COR-L47 (cell line): ENCODE measurements around the gene PUM1.
A peak's percentile ranks its signal among the peaks of the same experiment; 100 is the strongest.
"Not testable (repeated sequence)": the region's sequence is repeated elsewhere in the genome, so short reads cannot be mapped to it uniquely, and the experiment has no call there.

Source experiments
- DNase-seq: peaks from one replicate; lab custom pipeline; 2025; lab: John Stamatoyannopoulos, UW

The PUM1 gene

DNA sequence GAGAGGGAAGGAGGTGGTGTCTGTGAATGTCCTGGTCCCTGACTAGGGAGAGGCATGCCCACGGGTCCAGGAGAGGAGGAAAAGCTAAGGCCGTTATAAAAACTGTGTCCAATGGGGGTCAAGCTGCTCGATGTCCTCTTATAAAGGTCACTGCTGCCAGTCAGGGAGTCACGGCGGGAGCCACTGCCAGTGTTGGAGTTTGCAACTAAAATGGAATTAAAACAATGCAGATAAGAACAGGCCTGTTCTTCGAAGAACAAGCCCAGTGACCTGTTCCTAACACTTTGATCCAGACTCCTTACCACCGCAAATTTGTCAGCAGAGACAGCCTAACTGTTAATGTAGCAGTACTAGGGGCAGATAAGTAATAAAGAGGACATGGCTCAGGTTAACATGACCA is 100.8 kb downstream of the PUM1 start:
- DNase-seq = no peak

DNA sequence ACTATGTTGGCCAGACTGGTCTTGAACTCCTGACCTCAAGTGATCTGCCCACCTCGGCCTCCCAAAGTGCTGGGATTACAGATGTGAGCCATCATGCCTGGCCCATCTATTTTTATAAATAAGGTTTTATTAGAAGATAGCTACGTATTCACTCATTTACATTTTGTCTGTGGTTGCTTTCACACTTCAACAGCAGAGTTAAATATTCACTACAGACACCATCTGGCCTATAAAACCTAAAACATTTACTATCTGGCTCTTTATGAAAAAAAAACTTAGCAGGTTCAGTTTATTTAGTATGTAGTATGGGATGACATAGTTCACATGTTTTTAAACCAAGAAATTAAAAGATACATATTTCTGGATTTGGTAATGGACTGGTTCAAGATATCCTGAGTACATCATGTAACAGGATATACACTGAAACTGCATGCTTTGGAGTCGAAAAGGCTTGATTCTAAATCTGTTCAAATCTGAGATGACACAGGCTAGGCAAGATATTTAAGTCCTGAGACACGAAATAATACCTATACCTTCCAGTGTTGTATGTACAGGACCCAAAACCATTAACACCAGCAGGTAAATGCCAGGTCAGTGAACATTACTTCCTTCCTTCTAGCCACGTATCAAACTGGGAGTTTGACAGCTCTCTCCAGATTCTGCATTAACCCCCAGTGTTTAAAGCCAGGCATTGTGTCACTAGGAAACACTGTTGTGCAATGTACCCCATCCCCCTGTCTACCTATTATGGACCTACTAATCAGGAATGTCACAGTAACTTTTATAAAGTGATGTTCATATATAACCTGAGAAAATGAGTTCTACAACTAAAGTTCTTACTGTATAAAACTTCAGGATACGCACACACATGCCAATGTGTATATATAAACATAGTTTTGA is 102.7 kb downstream of the PUM1 start:
- no peak for DNase-seq

- no peak for DNase-seq
These were observed 107.8 kb downstream of the PUM1 start for GRCh38 chr1:30957560-30958222.

DNA sequence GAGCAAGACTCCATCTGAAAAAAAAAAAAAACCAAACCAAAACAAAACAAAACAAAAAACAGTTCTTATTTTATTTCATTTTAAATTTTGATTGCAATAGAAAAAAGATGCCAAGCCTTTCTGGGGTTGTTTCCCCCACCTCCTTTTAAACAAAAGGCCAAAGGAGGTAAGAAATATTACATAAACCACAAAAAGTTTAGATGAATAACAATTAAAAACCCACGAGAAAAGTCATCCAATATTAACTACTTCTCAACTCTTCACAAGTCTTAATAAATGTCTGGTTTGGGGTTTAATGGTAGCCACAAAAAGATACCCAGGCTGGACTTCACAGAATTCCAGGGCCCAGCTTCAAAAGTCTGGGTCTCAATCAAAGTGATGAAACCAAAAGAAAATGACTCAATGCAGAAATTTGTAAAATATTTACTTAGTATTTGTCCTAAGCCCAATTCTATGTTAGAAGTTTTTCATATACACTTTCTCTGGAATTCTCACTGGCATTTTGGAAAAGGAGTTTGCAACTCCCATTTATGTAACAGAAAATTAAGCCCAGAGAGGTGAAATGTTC is 110.0 kb downstream of the PUM1 start:
- DNase-seq = no peak

DNA sequence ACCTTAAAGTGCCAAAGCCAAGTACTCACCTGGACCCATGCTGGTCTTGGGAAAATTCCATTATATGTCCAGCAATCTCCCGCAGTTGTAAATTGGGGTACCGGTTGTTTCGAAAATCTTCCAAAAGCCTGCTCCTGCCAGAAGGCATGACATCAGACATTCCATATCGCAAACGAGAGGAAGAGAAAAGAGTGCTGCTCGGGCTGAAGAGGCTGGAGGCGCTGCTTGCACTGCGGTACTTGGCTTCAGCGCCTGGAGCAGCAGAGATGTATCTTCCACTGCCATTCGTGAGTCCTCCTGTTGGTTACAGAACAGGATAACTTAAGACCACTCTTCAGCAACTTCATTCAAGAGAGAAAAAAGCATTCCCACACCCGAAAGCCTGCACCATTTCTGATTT is 111.8 kb downstream of the PUM1 start:
- no peak for DNase-seq

DNA sequence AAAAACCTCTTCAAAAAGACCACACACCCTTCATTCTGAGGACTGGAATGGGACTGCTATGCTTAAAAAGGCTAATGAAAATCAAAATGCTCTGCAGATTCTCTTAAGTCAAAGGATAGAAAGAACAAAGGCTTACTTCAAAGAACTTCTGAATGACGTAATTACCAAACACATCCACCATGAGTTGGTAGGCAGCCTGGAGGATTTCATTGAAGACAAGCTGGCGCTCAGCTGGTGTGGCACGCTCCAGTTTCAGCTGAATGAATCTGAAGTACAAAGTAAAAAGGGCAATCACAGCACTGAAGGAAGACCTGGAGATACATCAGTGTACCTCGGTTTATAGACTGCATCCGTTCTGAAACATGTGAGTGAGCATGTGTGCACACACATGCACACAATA is 113.4 kb downstream of the PUM1 start:
- DNase-seq = no peak

- DNase-seq = no peak
These were observed 114.8 kb downstream of the PUM1 start for GRCh38 chr1:30950700-30951099.

DNA sequence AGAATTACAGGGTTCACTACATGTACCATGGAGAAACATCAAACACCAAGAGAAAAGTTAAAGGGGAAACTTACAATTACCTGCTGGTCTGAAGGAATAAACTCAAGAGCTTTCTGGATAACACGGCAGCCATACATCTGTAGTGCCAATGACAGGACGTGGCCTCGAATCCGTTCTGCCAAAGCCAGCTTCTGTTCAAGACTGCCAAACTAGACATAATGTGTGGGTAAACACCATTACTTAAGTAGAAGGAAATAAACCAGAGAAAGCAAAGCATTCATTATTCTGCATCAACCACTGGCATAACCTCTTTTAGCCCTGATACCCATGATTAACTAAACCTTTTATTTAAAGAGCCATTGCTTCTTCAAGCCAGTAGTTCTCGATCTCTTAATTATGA is 115.5 kb downstream of the PUM1 start:
- no peak for DNase-seq

DNA sequence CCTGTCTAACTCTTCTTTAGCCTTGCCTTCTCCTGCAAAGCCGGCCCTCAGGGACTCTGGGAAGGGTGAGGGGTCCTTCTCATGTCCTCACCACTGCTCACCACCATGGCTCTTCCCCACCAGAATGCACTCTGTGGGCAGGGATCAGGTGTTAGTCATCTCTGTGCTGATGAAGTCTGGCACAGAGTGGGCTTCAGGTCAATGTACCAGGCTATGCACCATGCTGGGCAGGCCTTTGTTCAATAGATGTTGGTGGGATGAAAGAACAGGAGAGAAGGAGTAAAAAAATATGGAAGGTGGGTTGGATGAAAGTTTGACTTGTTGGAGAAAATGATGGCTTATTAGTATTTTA is 116.1 kb downstream of the PUM1 start:
- not testable (repeated sequence) for DNase-seq

GRCh38 chr1:30948813-30949486 is 116.6 kb downstream of the PUM1 start:
- DNase-seq = not testable (repeated sequence)

GRCh38 chr1:30948278-30948677 is 117.2 kb downstream of the PUM1 start:
- no peak for DNase-seq

GRCh38 chr1:30947212-30947611 is 118.3 kb downstream of the PUM1 start:
- DNase-seq = no peak

DNA sequence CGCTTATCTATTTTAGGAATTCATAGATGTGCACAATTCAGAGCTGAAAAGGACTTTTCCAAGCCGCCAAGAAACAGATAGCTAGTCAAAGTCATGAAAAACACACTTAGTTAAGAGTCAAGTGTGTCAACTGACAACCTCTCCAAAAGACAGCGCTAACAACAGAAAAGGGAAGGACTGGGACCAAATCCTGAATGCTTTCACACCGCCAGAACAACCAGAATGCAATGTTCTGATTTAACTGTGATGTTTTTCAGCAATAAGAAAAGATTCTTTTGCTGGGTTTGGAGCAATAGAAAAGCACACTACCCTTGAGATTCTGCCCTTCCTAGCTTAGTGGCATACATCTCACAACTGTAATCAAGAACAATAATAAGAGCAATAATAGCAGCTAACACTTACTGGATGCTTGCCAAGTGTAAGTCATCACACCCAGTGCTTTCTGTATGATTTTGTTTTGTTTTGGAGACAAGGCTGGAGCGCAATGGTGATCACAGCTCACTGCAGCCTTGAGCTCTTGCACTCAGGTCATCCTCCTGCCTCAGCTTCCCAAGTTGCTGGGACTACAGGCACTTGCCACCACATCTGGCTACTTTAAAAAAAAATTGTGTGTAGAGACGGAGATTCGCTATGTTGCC is 123.1 kb downstream of the PUM1 start:
- peak; percentile 56 for DNase-seq

GRCh38 chr1:30940541-30940940 is 125.0 kb downstream of the PUM1 start:
- no peak for DNase-seq

DNA sequence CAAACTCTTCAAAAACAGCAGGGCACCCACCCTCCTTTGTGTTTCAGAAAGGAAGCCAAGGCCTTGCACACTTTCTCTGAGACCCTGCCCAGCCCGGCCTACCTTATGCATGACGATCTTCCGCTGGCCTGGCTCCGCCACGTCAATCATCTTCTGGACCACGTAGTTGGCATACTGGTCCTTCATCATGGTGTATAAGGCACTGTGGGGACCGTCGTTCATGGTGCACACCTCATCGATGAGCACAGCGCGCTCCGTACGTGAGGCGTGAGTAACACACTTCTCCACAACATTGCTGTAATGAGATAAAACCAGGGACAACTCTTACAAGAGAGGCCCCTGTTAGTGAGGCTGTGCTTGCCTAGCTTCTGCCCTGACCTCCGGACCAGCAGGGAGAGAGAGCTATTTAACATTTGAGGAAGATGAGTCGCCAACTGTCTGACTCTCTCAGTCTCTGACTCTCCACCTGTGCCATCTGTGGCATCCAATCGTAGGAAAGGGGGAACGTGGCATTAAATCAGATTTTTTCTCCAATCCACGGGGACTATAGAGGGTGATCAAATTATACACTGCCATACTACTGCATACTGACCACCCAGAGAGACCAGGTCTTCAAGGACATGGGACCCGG is 128.9 kb downstream of the PUM1 start:
- no peak for DNase-seq

GRCh38 chr1:30935758-30936157 is 129.8 kb downstream of the PUM1 start:
- not testable (repeated sequence) for DNase-seq

GRCh38 chr1:30934613-30935012 is 130.9 kb downstream of the PUM1 start:
- DNase-seq = no peak

DNA sequence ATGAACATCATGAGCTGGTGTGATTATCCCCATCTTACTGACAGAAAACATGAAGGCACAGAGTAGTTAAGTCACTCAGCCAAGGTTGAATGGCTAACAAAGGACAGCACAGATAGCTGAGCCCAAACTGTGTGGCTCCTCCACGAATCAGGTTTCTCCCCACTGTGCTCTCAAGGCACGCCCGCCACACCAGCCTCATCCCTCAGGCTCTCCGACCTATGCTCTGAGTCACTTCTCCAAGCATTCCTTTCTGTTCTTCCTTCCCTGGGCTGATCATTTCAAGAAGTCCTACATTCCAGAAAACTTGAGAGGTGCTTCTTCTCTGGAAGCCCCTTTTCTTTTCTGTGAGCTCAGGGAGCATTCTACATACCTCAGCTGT is 131.7 kb downstream of the PUM1 start:
- DNase-seq = no peak

DNA sequence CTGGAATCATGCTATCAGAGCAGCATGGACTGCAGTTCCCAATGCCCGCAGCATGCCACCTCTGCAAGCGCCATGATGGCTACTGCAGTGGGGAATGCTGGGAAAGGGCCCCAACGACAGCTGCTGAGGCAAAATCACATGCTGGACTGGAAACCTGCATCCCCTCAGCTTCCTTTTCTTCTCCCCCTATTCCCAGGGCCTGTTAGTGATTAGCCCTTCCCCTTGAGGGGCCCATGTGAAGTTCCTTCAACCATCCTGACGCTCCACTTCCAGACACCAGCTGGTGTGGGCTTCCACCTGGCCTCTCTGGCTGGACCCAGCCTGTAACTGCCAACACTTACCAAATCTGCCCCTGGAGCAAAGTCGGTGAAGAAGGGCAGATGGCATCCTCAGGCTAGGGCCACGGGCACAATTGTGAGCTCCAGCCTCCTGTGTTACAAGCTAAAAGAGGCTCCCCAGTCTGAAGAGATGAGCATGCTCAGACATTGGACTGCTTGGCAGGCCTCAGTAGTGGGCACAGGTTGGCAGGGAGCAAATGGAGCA is 134.8 kb downstream of the PUM1 start:
- DNase-seq = no peak

- DNase-seq = no peak
These were observed 135.5 kb downstream of the PUM1 start for GRCh38 chr1:30929944-30930525.
